T-helper 2 cell treated with Interferon-gamma antibody and Interleukin-4, amounts not matched to agents 100 ng/mL and 5 ng/mL, for 36 hours (primary cell): ENCODE data around the gene KIAA1217. TPM values are rescaled to one million over a fixed set of nuclear protein-coding genes. Genes with fewer than 3 reads are reported as not detected.
"Not testable (repeated sequence)": the region's sequence is repeated elsewhere in the genome, so short reads cannot be mapped to it uniquely, and the experiment has no call there.

Source experiments
- intact Hi-C: fragments of 100-400 bp; cut with micrococcal nuclease; formaldehyde crosslinking; loops from one replicate; pipeline ENCODE4 v1.15.1; 2023
- total RNA-seq: library from RNA; stranded (reverse); gene quantifications from 2 replicates; pipeline ENCODE4 v1.2.3, GENCODE V29; 2022

KIAA1217 gene
- total RNA-seq, 1 donor from 2014 or later: 0.36 TPM

GRCh38 chr10:24333736-24334135 is 124.8 kb downstream of the KIAA1217 start:
- intact Hi-C loops: no loop called here

GRCh38 chr10:24334279-24334939 is 125.5 kb downstream of the KIAA1217 start:
- intact Hi-C loops: no loop called here

- intact Hi-C loops: not testable (repeated sequence)
Measured at GRCh38 chr10:24337723-24338122, 128.8 kb downstream of the KIAA1217 start.

GRCh38 chr10:24339387-24339786 is 130.4 kb downstream of the KIAA1217 start:
- intact Hi-C loops: no loop called here

GRCh38 chr10:24340446-24340845 is 131.5 kb downstream of the KIAA1217 start:
- intact Hi-C loops: no loop called here

GRCh38 chr10:24340883-24341282 is 131.9 kb downstream of the KIAA1217 start:
- intact Hi-C loops: no loop called here

- intact Hi-C loops: no loop called here
Measured at GRCh38 chr10:24341371-24341770, 132.4 kb downstream of the KIAA1217 start.

GRCh38 chr10:24341897-24342296 is 133.0 kb downstream of the KIAA1217 start:
- intact Hi-C loops: no loop called here

- intact Hi-C loops: no loop called here
Measured at GRCh38 chr10:24343686-24344085, 134.7 kb downstream of the KIAA1217 start.

- intact Hi-C loops: no loop called here
Measured at GRCh38 chr10:24344279-24344678, 135.3 kb downstream of the KIAA1217 start.

GRCh38 chr10:24344695-24345463 is 135.9 kb downstream of the KIAA1217 start:
- intact Hi-C loops: no loop called here

GRCh38 chr10:24346877-24347519 is 138.1 kb downstream of the KIAA1217 start:
- intact Hi-C loops: no loop called here

GRCh38 chr10:24349379-24350001 is 140.6 kb downstream of the KIAA1217 start:
- intact Hi-C loops: no loop called here

GRCh38 chr10:24350070-24350921 is 141.4 kb downstream of the KIAA1217 start:
- intact Hi-C loops: no loop called here

GRCh38 chr10:24350922-24351225 is 141.9 kb downstream of the KIAA1217 start:
- intact Hi-C loops: not testable (repeated sequence)

- intact Hi-C loops: no loop called here
Measured at GRCh38 chr10:24351961-24352360, 143.0 kb downstream of the KIAA1217 start.

- intact Hi-C loops: no loop called here
Measured at GRCh38 chr10:24352399-24352798, 143.5 kb downstream of the KIAA1217 start.

GRCh38 chr10:24353319-24353718 is 144.4 kb downstream of the KIAA1217 start:
- intact Hi-C loops: no loop called here

- intact Hi-C loops: no loop called here
Measured at GRCh38 chr10:24355056-24355688, 146.2 kb downstream of the KIAA1217 start.

GRCh38 chr10:24357344-24358004 is 148.5 kb downstream of the KIAA1217 start:
- intact Hi-C loops: no loop called here
